Neural progenitor cell (in vitro differentiated cells): ENCODE measurements around the gene SOX21. TPM values are rescaled to one million over a fixed set of nuclear protein-coding genes. Genes with fewer than 3 reads are reported as not detected.

Experiments used
- DNase-seq: peaks from one replicate; pipeline ENCODE4 v3.0.0-alpha.2; 2016; ENCODE audit warnings: low spot score
- H2AFZ ChIP-seq: fragments of 200-600 bp; sonication (generic); replicated peaks from 2 replicates; pipeline ENCODE4 v1.6.1; 2016; ENCODE audit warnings: antibody characterized with exemption
- H3F3A ChIP-seq: fragments of 200-600 bp; sonication (generic); 2 replicates; pipeline ENCODE4 v1.6.1; 2016; ENCODE audit warnings: antibody characterized with exemption, low read depth
- H3K27ac ChIP-seq: fragments of 200-600 bp; sonication (generic); 2 replicates; pipeline ENCODE4 v1.5.1; 2016; ENCODE audit warnings: mild to moderate bottlenecking
- H3K27me3 ChIP-seq: fragments of 200-600 bp; sonication (generic); 2 replicates; pipeline ENCODE4 v1.6.1; 2016; ENCODE audit warnings: mild to moderate bottlenecking, moderate library complexity
- H3K36me3 ChIP-seq: fragments of 200-600 bp; sonication (generic); 2 replicates; pipeline ENCODE4 v1.5.1; 2016
- H3K4me1 ChIP-seq: fragments of 200-600 bp; sonication (generic); 2 replicates; pipeline ENCODE4 v1.6.1; 2016; ENCODE audit warnings: mixed run types
- H3K4me2 ChIP-seq: fragments of 200-600 bp; sonication (generic); 2 replicates; pipeline ENCODE4 v1.6.1; 2016
- H3K4me3 ChIP-seq: fragments of 200-600 bp; sonication (generic); 2 replicates; pipeline ENCODE4 v1.5.1; 2016
- H3K79me2 ChIP-seq: fragments of 200-600 bp; sonication (generic); 2 replicates; pipeline ENCODE4 v1.6.1; 2016; ENCODE audit warnings: low read depth
- H3K9ac ChIP-seq: fragments of 200-600 bp; sonication (generic); 2 replicates; pipeline ENCODE4 v1.6.1; 2016
- H3K9me3 ChIP-seq: fragments of 200-600 bp; sonication (generic); 2 replicates; pipeline ENCODE4 v1.5.1; 2016; ENCODE audit warnings: low read depth
- H4K20me1 ChIP-seq: fragments of 200-600 bp; sonication (generic); 2 replicates; pipeline ENCODE4 v1.6.1; 2016; ENCODE audit warnings: low read depth
- H3K27ac Mint-ChIP-seq: 3 replicates; pipeline ENCODE4 v1.8.0; 2021; ENCODE audit warnings: mixed read lengths
- H3K27me3 Mint-ChIP-seq: 2 replicates; pipeline ENCODE4 v1.8.0; 2022; ENCODE audit warnings: low read depth, mild to moderate bottlenecking, inconsistent platforms, moderate library complexity, mixed read lengths; ENCODE audit not compliant: insufficient read depth
- H3K36me3 Mint-ChIP-seq: 3 replicates; pipeline ENCODE4 v1.8.0; 2021; ENCODE audit warnings: mixed read lengths
- H3K4me1 Mint-ChIP-seq: 3 replicates; pipeline ENCODE4 v1.8.0; 2021; ENCODE audit warnings: mixed read lengths
- H3K4me3 Mint-ChIP-seq: 3 replicates; pipeline ENCODE4 v1.8.0; 2021; ENCODE audit warnings: mild to moderate bottlenecking, moderate library complexity, mixed read lengths
- H3K9me3 Mint-ChIP-seq: 3 replicates; pipeline ENCODE4 v1.8.0; 2020; ENCODE audit warnings: mixed read lengths
- EZH2 ChIP-seq: fragments of 200-600 bp; sonication (generic); IDR thresholded peaks from 2 replicates; pipeline ENCODE4 v1.6.1; 2017; ENCODE audit warnings: antibody characterized with exemption, mild to moderate bottlenecking, moderate library complexity
- EZH2phosphoT487 ChIP-seq: fragments of 200-600 bp; sonication (generic); IDR thresholded peaks from 2 replicates; pipeline ENCODE4 v1.6.1; 2017; ENCODE audit warnings: antibody characterized with exemption
- total RNA-seq: library from RNA; depleted of rRNA; stranded (reverse); fragments of >200 nt; gene quantifications from 2 replicates; pipeline ENCODE4 v1.2.3, GENCODE V29; 2015; ENCODE audit warnings: low replicate concordance
- TF ChIP-seq, protein P1 (sequence below): fragments of 200-600 bp; sonication (generic); IDR thresholded peaks from 2 replicates; pipeline ENCODE4 v1.5.1; 2017; ENCODE audit warnings: antibody characterized with exemption, mild to moderate bottlenecking

SOX21 gene
- total RNA-seq, 1 donor from 2014 or later: 94.7 TPM

DNA sequence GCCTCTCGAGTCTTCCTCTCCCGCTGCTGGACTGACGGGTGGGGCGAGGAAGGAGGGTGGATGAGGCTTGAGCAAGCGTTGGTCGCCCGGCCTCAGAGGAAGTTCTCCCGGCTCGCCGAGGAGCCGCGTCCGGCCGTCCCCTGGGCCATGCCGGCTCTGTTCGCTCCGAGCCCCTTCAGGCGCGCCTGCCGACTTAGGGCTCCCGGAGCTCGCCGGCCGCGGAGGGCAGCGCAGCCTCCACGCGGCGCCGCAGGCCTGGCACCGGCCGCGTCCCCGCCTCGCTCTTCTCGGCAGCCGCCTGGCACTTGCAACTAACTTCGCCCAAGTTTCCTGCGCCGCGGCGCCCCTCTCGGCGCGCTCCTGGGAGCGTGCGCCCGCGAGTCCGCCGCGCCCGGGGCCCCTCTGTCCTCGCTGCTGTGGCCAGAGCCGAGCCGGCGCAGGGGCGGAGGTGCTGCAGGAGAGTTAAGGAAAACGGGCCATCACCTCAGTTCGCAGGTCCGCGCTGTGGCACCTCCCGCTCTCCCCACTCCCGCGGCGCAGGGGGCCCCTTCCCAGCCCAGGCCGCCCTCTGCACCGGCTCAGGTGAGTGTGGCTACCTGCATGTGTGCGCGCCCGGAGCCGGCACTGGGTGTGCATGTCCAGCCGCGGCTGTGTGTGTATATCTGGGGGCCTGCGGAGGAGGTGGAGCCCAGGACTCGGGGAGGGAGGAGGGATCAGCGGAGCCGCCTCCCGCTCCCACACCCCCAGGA lies 641 bp upstream of the SOX21 start:
- Histone ChIP-seq H3K36me3 (peaks cover 15% of the 10 kb centered on the region), H3K4me3 (peak overlapping the region; percentile 93), H4K20me1 (peaks cover 30% of the 10 kb centered on the region), H2AFZ (no peak overlapping the region), H3F3A (peaks cover 74% of the 10 kb centered on the region), H3K9ac (peak overlapping the region; percentile 68), H3K9me3 (no peaks in the 10 kb centered on the region), H3K4me2 (peak overlapping the region; percentile 97), H3K4me1 (peaks cover 39% of the 10 kb centered on the region), H3K27me3 (no peaks in the 10 kb centered on the region), H3K79me2 (peaks cover 87% of the 10 kb centered on the region), H3K27ac (peak overlapping the region; percentile 100)
- DNase-seq: peak; percentile 92
- H3K27ac Mint-ChIP-seq: no peak overlapping the region
- no peak for TF ChIP-seq EZH2
- TF ChIP-seq, protein P1, sequence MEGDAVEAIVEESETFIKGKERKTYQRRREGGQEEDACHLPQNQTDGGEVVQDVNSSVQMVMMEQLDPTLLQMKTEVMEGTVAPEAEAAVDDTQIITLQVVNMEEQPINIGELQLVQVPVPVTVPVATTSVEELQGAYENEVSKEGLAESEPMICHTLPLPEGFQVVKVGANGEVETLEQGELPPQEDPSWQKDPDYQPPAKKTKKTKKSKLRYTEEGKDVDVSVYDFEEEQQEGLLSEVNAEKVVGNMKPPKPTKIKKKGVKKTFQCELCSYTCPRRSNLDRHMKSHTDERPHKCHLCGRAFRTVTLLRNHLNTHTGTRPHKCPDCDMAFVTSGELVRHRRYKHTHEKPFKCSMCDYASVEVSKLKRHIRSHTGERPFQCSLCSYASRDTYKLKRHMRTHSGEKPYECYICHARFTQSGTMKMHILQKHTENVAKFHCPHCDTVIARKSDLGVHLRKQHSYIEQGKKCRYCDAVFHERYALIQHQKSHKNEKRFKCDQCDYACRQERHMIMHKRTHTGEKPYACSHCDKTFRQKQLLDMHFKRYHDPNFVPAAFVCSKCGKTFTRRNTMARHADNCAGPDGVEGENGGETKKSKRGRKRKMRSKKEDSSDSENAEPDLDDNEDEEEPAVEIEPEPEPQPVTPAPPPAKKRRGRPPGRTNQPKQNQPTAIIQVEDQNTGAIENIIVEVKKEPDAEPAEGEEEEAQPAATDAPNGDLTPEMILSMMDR: no peak
- no peak for TF ChIP-seq EZH2phosphoT487
- peaks cover 2% of the 10 kb centered on the region for H3K36me3 Mint-ChIP-seq
- H3K27me3 Mint-ChIP-seq: peaks cover 11% of the 10 kb centered on the region
- H3K9me3 Mint-ChIP-seq: no peaks in the 10 kb centered on the region
- H3K4me3 Mint-ChIP-seq: peak overlapping the region; percentile 98
- peaks cover 59% of the 10 kb centered on the region for H3K4me1 Mint-ChIP-seq

DNA sequence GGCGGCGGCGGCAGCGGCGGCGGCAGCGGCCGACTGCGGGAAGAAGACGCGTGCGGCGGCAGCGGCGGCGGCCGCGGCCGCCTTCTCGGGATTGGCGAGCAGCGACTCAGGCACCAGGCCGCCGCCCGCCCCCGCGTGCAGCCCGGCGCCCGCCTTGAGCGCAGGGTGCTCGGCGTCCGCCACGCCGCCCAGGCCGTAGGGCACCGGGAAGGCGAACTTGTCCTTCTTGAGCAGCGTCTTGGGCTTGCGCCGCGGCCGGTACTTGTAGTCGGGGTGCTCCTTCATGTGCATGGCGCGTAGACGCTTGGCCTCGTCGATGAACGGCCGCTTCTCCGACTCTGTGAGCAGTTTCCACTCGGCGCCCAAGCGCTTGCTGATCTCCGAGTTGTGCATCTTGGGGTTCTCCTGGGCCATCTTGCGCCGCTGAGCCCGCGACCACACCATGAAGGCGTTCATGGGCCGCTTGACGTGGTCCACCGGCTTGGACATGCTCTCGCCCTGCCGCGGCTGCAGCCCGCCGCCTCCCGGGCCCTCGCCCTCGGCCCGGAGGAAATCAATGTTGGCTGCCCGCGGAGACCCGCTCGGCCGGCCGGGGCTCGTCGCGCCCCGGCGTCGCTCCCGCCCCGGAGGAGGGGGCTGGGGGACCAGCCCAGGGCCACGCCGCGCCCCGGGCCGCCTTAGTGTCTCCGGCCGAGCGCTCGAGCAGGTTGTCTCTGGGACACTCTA lies 621 bp downstream of the SOX21 start:
- peak overlapping the region; percentile 68 for H3K9ac ChIP-seq
- H3K9me3 ChIP-seq: no peaks in the 10 kb centered on the region
- peaks cover 15% of the 10 kb centered on the region for H3K36me3 ChIP-seq
- H2AFZ ChIP-seq: no peak overlapping the region
- Mint-ChIP-seq H3K4me3 (peak overlapping the region; percentile 98), H3K27me3 (peaks cover 19% of the 10 kb centered on the region), H3K36me3 (peaks cover 2% of the 10 kb centered on the region), H3K9me3 (no peaks in the 10 kb centered on the region), H3K27ac (no peak overlapping the region), H3K4me1 (peaks cover 55% of the 10 kb centered on the region)
- TF ChIP-seq EZH2phosphoT487: no peak
- H3K4me3 ChIP-seq: peak overlapping the region; percentile 93
- peak; percentile 61 for DNase-seq
- no peaks in the 10 kb centered on the region for H3K27me3 ChIP-seq
- peak overlapping the region; percentile 97 for H3K4me2 ChIP-seq
- H3F3A ChIP-seq: peaks cover 74% of the 10 kb centered on the region
- peaks cover 29% of the 10 kb centered on the region for H3K4me1 ChIP-seq
- peaks cover 30% of the 10 kb centered on the region for H4K20me1 ChIP-seq
- peak overlapping the region; percentile 100 for H3K27ac ChIP-seq
- peaks cover 91% of the 10 kb centered on the region for H3K79me2 ChIP-seq

DNA sequence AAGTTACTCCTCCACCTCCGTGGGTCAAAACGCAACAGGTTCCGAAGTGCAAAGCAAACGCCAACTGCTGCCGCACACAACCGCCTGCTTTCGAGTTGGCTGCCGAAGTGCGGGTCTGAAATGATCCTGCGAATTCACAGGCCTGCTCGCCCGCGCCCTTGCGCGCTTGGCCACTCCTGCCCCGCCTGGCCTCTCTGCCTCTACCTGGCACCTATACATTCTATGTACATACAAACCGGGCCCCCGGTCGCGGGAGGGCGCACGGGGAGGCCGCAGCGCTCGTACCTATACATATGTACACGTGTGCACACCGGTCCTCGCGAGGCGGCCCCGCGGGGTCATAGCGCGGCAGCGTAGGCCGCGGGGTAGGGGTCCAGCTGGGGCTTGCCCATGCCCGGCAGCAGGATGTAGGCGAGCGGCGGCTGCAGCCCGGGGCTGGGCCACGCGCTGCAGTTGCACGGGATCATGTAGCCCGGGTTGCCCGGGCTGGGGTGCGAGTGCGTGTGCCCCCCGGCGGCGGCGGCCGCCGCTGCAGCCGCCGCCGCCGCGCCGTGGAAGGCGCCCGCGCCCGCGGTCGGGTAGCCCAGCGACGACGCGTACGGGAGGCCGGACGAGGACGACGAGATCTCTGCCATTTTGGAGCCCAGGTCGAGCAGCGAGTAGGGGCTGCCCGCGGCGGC lies 1.3 kb downstream of the SOX21 start:
- H3K27ac ChIP-seq: peak overlapping the region; percentile 100
- peaks cover 88% of the 10 kb centered on the region for H3K79me2 ChIP-seq
- H3K9me3 ChIP-seq: no peaks in the 10 kb centered on the region
- peak; percentile 77 for DNase-seq
- H3K9ac ChIP-seq: peak overlapping the region; percentile 35
- Mint-ChIP-seq H3K36me3 (peaks cover 2% of the 10 kb centered on the region), H3K4me1 (peaks cover 55% of the 10 kb centered on the region), H3K4me3 (peak overlapping the region; percentile 88), H3K27me3 (peaks cover 22% of the 10 kb centered on the region), H3K9me3 (no peaks in the 10 kb centered on the region), H3K27ac (peak overlapping the region; percentile 94)
- H3K36me3 ChIP-seq: peaks cover 15% of the 10 kb centered on the region
- no peaks in the 10 kb centered on the region for H3K27me3 ChIP-seq
- peak overlapping the region; percentile 93 for H3K4me3 ChIP-seq
- H3K4me1 ChIP-seq: peaks cover 29% of the 10 kb centered on the region
- peak overlapping the region; percentile 97 for H3K4me2 ChIP-seq
- TF ChIP-seq EZH2phosphoT487 (no peak), EZH2 (peak; percentile 55)
- TF ChIP-seq, protein P1: peak; percentile 35
- no peak overlapping the region for H2AFZ ChIP-seq
- H4K20me1 ChIP-seq: peaks cover 32% of the 10 kb centered on the region
- H3F3A ChIP-seq: peaks cover 74% of the 10 kb centered on the region
